ENCODE results near the gene DDC. TPM values are rescaled to one million over a fixed set of nuclear protein-coding genes. Genes with fewer than 3 reads are reported as not detected.

DDC gene
- total and polyA plus RNA-seq, 10 donors: 0.03 to 0.55 (median 0.29) TPM; not detected in 4

- intact Hi-C loops (cut with DNase I; ENCODE audit: low total_unique reads): no loop called here
- TF ChIP-seq, protein P1, sequence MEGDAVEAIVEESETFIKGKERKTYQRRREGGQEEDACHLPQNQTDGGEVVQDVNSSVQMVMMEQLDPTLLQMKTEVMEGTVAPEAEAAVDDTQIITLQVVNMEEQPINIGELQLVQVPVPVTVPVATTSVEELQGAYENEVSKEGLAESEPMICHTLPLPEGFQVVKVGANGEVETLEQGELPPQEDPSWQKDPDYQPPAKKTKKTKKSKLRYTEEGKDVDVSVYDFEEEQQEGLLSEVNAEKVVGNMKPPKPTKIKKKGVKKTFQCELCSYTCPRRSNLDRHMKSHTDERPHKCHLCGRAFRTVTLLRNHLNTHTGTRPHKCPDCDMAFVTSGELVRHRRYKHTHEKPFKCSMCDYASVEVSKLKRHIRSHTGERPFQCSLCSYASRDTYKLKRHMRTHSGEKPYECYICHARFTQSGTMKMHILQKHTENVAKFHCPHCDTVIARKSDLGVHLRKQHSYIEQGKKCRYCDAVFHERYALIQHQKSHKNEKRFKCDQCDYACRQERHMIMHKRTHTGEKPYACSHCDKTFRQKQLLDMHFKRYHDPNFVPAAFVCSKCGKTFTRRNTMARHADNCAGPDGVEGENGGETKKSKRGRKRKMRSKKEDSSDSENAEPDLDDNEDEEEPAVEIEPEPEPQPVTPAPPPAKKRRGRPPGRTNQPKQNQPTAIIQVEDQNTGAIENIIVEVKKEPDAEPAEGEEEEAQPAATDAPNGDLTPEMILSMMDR (IDR thresholded peaks at IDR 0.05 in 8 of 11, conservative IDR thresholded peaks at IDR 0.05 in 3 of 11): no peak
- TF ChIP-seq POLR2AphosphoS5 (IDR thresholded peaks at IDR 0.05) (no peak), POLR2A (IDR thresholded peaks at IDR 0.05) (no peak)
- H3K4me1 ChIP-seq: peaks cover 0 to 8% (median 5%) of the 10 kb centered on the region in 6 donors
Measured at GRCh38 chr7:50455658-50456057, 109.5 kb downstream of the DDC start.

GRCh38 chr7:50454968-50455367, 110.2 kb downstream of the DDC start:
- intact Hi-C loops (cut with DNase I; ENCODE audit: low total_unique reads): no loop called here
- no peak for DNase-seq
- 62 to 81% (median 66%) methylated on average over 5 of the region's 5 CpGs for WGBS, 5 donors
- Histone ChIP-seq H3K27ac (no peak overlapping the region), H3K36me3 (no peaks in the 10 kb centered on the region), H3K9me3 (no peaks in the 10 kb centered on the region), H3K4me1 (peaks cover 0 to 14% (median 7%) of the 10 kb centered on the region in 6 donors), H3K27me3 (replicated peaks in 1 of 7) (no peaks in the 10 kb centered on the region), H3K4me3 (no peak overlapping the region)
- TF ChIP-seq POLR2AphosphoS5 (IDR thresholded peaks at IDR 0.05) (no peak), POLR2A (IDR thresholded peaks at IDR 0.05) (no peak)
- TF ChIP-seq, protein P1 (IDR thresholded peaks at IDR 0.05 in 8 of 11, conservative IDR thresholded peaks at IDR 0.05 in 3 of 11): no peak

More at GRCh38 chr7:50455658-50456057, 109.5 kb downstream of the DDC start:
- Histone ChIP-seq H3K9me3 (no peaks in the 10 kb centered on the region), H3K4me3 (no peak overlapping the region), H3K27me3 (replicated peaks in 1 of 7) (no peaks in the 10 kb centered on the region), H3K36me3 (no peaks in the 10 kb centered on the region), H3K27ac (no peak overlapping the region)
- DNase-seq: no peak

- H3K36me3 ChIP-seq: peaks cover 0 to 25% (median 16%) of the 10 kb centered on the region in 6 donors
- H3K27me3 ChIP-seq (replicated peaks in 1 of 7): no peaks in the 10 kb centered on the region
- H3K4me1 ChIP-seq: peaks cover 10 to 32% (median 18%) of the 10 kb centered on the region in 6 donors
- intact Hi-C loops (cut with DNase I; ENCODE audit: low total_unique reads): no loop called here
- H3K4me3 ChIP-seq: peak overlapping the region; percentile 60 to 91 (median 70)
- TF ChIP-seq POLR2AphosphoS5 (IDR thresholded peaks at IDR 0.05) (no peak), POLR2A (IDR thresholded peaks at IDR 0.05) (no peak)
- TF ChIP-seq, protein P1 (IDR thresholded peaks at IDR 0.05 in 8 of 11, conservative IDR thresholded peaks at IDR 0.05 in 3 of 11): no peak
- DNase-seq: peak; percentile 89
- H3K9me3 ChIP-seq: no peaks in the 10 kb centered on the region
- peak overlapping the region; percentile 69 to 85 (median 80) for H3K27ac ChIP-seq
- WGBS, 5 donors: 15 to 22% (median 17%) methylated on average over 25 to 32 of the region's 32 CpGs
Measured at GRCh38 chr7:50450590-50451032, 114.6 kb downstream of the DDC start.

- peak within 1 kb of the TSS; percentile 69 to 85 (median 80) for H3K27ac ChIP-seq
- WGBS, 5 donors: 0 to 1% (median 0%) methylated on average over 37 to 63 of the region's 63 CpGs
Measured at GRCh38 chr7:50449881-50450589, 115.2 kb downstream of the DDC start, which contains the start of gene FIGNL1. Gene FIGNL1, minus strand, starts transcription at chr7:50450350. Its CDS starts 3,063 bp downstream, at chr7:50447287.

More at GRCh38 chr7:50449881-50450589, 115.2 kb downstream of the DDC start, which contains the start of gene FIGNL1:
- no peaks in the 10 kb centered on the region for H3K9me3 ChIP-seq
- DNase-seq: peak; percentile 95
- intact Hi-C loops (cut with DNase I; ENCODE audit: low total_unique reads): no loop called here
- no peaks in the 10 kb centered on the region for H3K27me3 ChIP-seq (replicated peaks in 1 of 7)
- peak; percentile 92 to 95 (median 93) for TF ChIP-seq POLR2AphosphoS5 (IDR thresholded peaks at IDR 0.05)
- TF ChIP-seq, protein P1 (IDR thresholded peaks at IDR 0.05 in 8 of 11, conservative IDR thresholded peaks at IDR 0.05 in 3 of 11): no peak
- peak in 1 of 3 donors; percentile 25 for TF ChIP-seq POLR2A (IDR thresholded peaks at IDR 0.05)
- peak within 1 kb of the TSS; percentile 60 to 91 (median 70) for H3K4me3 ChIP-seq
- peaks cover 10 to 32% (median 18%) of the 10 kb centered on the region in 6 donors for H3K4me1 ChIP-seq
- peaks cover 0 to 31% (median 22%) of the 10 kb centered on the region in 6 donors for H3K36me3 ChIP-seq
